Liver (tissue), 9 donors: ENCODE results near the gene MTMR8. TPM values are rescaled to one million over a fixed set of nuclear protein-coding genes. Genes with fewer than 3 reads are reported as not detected.

ENCODE experiments used
- DNase-seq: peaks from one replicate; pipeline ENCODE4 v3.0.0-alpha.2; 2017; ENCODE audit warnings: low spot score
- H3K27ac ChIP-seq, 2 donors: one replicate each; pipeline ENCODE4 v1.7.0; 2013; ENCODE audit warnings: inconsistent platforms in 2 of 2, low read length in 2 of 2, control low read depth in 1 of 2, low read depth in 1 of 2, mild to moderate bottlenecking in 1 of 2
- H3K27me3 ChIP-seq, 4 donors: one replicate each; pipeline versions ENCODE4 v1.6.1 to v1.7.0; 2013; ENCODE audit warnings: low read length in 3 of 4, inconsistent platforms in 1 of 4, mild to moderate bottlenecking in 1 of 4, moderate library complexity in 1 of 4; ENCODE audit not compliant: control insufficient read depth in 4 of 4, insufficient read depth in 4 of 4
- H3K36me3 ChIP-seq, 4 donors: one replicate each; pipeline versions ENCODE4 v1.6.1 to v1.7.0; 2013; ENCODE audit warnings: low read length in 3 of 4, mild to moderate bottlenecking in 3 of 4, low read depth in 1 of 4, moderate library complexity in 1 of 4; ENCODE audit not compliant: control insufficient read depth in 4 of 4, insufficient read depth in 3 of 4
- H3K4me1 ChIP-seq, 4 donors: one replicate each; pipeline versions ENCODE4 v1.6.1 to v1.7.0; 2013; ENCODE audit warnings: low read length in 3 of 4, mild to moderate bottlenecking in 3 of 4, moderate library complexity in 1 of 4; ENCODE audit not compliant: control insufficient read depth in 4 of 4, insufficient read depth in 4 of 4
- H3K4me3 ChIP-seq, 3 donors: one replicate each; pipeline versions ENCODE4 v1.6.1 to v1.7.0; 2013; ENCODE audit warnings: low read length in 3 of 3, control low read depth in 1 of 3, low read depth in 1 of 3, mild to moderate bottlenecking in 1 of 3
- H3K9ac ChIP-seq, 2 donors: one replicate each; pipeline ENCODE4 v1.7.0; 2013; ENCODE audit warnings: low read length in 2 of 2, mild to moderate bottlenecking in 2 of 2, moderate library complexity in 2 of 2, control low read depth in 1 of 2, low read depth in 1 of 2
- H3K9me3 ChIP-seq, 4 donors: one replicate each; pipeline versions ENCODE4 v1.6.1 to v1.7.0; 2013; ENCODE audit warnings: low read length in 3 of 4; ENCODE audit not compliant: control insufficient read depth in 4 of 4
- CTCF ChIP-seq: fragments of 150-350 bp; IDR thresholded peaks from 2 replicates; pipeline ENCODE4 v1.5.1; 2017; ENCODE audit warnings: improper control_type of control experiment, low read depth, low read length; ENCODE audit not compliant: missing input control
- FOXA1 ChIP-seq: IDR thresholded peaks from 2 replicates; pipeline ENCODE4 v1.6.1; 2016; ENCODE audit warnings: antibody characterized with exemption
- HNF4G ChIP-seq: IDR thresholded peaks from 2 replicates; pipeline ENCODE4 v1.6.1; 2016; ENCODE audit warnings: antibody characterized with exemption
- JUND ChIP-seq, 2 donors: IDR thresholded peaks; 2 replicates each; pipeline ENCODE4 v1.6.1; 2016; ENCODE audit warnings: antibody characterized with exemption in 2 of 2
- RXRA ChIP-seq, 2 donors: IDR thresholded peaks; 2 replicates each; pipeline ENCODE4 v1.6.1; 2017 to 2018; ENCODE audit warnings: antibody characterized with exemption in 2 of 2, mild to moderate bottlenecking in 1 of 2
- TAF1 ChIP-seq: conservative IDR thresholded peaks from 2 replicates; pipeline ENCODE4 v1.6.1; 2016; ENCODE audit warnings: antibody characterized with exemption, mild to moderate bottlenecking
- WGBS: extraction: QIAGEN DNeasy Blood & Tissue Kit; methylation state at CpG from one replicate; pipeline ENCODE4 v1.1.7; 2013; 5-methylcytosine and 5-hydroxymethylcytosine counted together
- polyA plus RNA-seq, 2 donors: library from polyadenylated mRNA; stranded (reverse) in 1 of 2; unstranded in 1 of 2; fragments of 200-250 nt in 1 of 2; fragments of >200 nt in 1 of 2; fragmentation: Nextera tagmentation in 1 of 2; extraction: Ambion mirVana in 1 of 2; gene quantifications; one replicate each; pipeline versions ENCODE4 v1.2.1 to v1.2.3, GENCODE V29; 2013 to 2015
- total RNA-seq, 2 donors: library from RNA; depleted of rRNA; stranded (reverse); fragments of >200 nt; gene quantifications; one replicate each; pipeline ENCODE4 v1.2.3, GENCODE V29; 2014
- TF ChIP-seq, protein P1 (sequence below): IDR thresholded peaks from 2 replicates; pipeline ENCODE4 v1.6.1; 2016; ENCODE audit warnings: antibody characterized with exemption
- TF ChIP-seq, protein P2 (sequence below): IDR thresholded peaks from 2 replicates; pipeline ENCODE4 v1.6.1; 2016; ENCODE audit warnings: antibody characterized with exemption
- donor health status: healthy.
- donor health status: healthy.
- donor health status: healthy.
- donor health status: healthy.
- donor health status: healthy.

Gene MTMR8
- total and polyA plus RNA-seq, 4 donors, result 0.15 to 1.3 (median 0.68) TPM

DNA sequence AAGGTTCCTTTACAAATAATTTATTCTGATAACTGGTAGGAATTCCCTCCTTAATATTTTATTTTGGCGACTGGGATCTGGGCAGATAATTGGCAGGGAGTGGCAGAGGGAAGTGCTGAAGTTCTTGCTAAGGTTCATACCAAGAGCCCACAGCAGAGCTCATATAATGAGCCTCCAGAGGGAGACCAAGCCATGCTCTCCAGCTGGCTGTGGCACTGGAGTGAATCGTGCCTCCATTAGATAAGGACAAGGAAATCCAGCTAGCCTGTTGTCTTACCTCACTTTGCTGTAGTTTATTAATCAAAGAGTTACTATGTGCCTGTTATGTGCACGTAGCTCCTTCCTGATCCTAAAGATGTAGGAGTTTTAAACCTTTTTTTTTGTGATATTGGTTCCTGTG is 166.1 kb downstream of the MTMR8 start:
- H3K4me3 ChIP-seq, result no peak overlapping the region
- DNase-seq, result no peak
- H3K9ac ChIP-seq, result no peak overlapping the region
- no peaks in the 10 kb centered on the region for H3K36me3 ChIP-seq
- TF ChIP-seq CTCF, result no peak
- TF ChIP-seq, protein P1, sequence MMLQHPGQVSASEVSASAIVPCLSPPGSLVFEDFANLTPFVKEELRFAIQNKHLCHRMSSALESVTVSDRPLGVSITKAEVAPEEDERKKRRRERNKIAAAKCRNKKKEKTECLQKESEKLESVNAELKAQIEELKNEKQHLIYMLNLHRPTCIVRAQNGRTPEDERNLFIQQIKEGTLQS, result no peak
- no peak for TF ChIP-seq TAF1
- TF ChIP-seq RXRA (IDR thresholded peaks at IDR 0.05), result no peak
- TF ChIP-seq, protein P2, sequence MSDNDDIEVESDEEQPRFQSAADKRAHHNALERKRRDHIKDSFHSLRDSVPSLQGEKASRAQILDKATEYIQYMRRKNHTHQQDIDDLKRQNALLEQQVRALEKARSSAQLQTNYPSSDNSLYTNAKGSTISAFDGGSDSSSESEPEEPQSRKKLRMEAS, result no peak
- TF ChIP-seq JUND (IDR thresholded peaks at IDR 0.05), result no peak
- no peak for TF ChIP-seq FOXA1
- no peak for TF ChIP-seq HNF4G
- no peak overlapping the region for H3K27ac ChIP-seq
- WGBS, result 51% methylated on average over 3 of the region's 3 CpGs
- H3K4me1 ChIP-seq, result no peaks in the 10 kb centered on the region
- H3K27me3 ChIP-seq, result no peaks in the 10 kb centered on the region
- H3K9me3 ChIP-seq, result no peaks in the 10 kb centered on the region

Other genes starting within 250 kb of the MTMR8 start
- 1 to 10 TPM; 2.7 to 5.2 TPM for gene AMER1, start 189.7 kb downstream of the MTMR8 start, total RNA-seq
- 1 to 10 TPM in 1 of 2 donors, under 1 TPM in 1; 0.40 to 1.3 TPM for gene AMER1, start 189.7 kb downstream of the MTMR8 start, polyA plus RNA-seq
- not detected for gene ASB12, start 164.8 kb downstream of the MTMR8 start, total RNA-seq
- under 1 TPM in 1 of 2 donors, not detected in 1; 0.03 TPM for gene ASB12, start 164.8 kb downstream of the MTMR8 start, polyA plus RNA-seq